GM10248 (cell line): ENCODE data around the gene DUS1L.

Source experiments
- CTCF ChIA-PET: fragments of 300-600 bp; sonication (Branson Sonifier 250); formaldehyde crosslinking; extraction: SDS; loops from one replicate; lab custom pipeline; 2021; ENCODE audit warnings: antibody characterized with exemption; lab: Yijun Ruan, JAX
- POLR2A ChIA-PET: fragments of 350-650 bp; sonication (Branson Sonifier 250); formaldehyde crosslinking; extraction: SDS; loops from one replicate; lab custom pipeline; 2020; ENCODE audit warnings: antibody characterized with exemption; lab: Yijun Ruan, JAX
- DNase-seq: peaks from one replicate; pipeline ENCODE4 v3.0.0; 2012; ENCODE audit errors: extremely low spot score
- TF ChIP-seq, protein P1 (sequence below): IDR thresholded peaks from 2 replicates; pipeline ENCODE4 v1.5.1; 2012; ENCODE audit warnings: mild to moderate bottlenecking, low read depth; ENCODE audit errors: extremely low read depth, missing control alignments, control extremely low read depth

The DUS1L gene

DNA sequence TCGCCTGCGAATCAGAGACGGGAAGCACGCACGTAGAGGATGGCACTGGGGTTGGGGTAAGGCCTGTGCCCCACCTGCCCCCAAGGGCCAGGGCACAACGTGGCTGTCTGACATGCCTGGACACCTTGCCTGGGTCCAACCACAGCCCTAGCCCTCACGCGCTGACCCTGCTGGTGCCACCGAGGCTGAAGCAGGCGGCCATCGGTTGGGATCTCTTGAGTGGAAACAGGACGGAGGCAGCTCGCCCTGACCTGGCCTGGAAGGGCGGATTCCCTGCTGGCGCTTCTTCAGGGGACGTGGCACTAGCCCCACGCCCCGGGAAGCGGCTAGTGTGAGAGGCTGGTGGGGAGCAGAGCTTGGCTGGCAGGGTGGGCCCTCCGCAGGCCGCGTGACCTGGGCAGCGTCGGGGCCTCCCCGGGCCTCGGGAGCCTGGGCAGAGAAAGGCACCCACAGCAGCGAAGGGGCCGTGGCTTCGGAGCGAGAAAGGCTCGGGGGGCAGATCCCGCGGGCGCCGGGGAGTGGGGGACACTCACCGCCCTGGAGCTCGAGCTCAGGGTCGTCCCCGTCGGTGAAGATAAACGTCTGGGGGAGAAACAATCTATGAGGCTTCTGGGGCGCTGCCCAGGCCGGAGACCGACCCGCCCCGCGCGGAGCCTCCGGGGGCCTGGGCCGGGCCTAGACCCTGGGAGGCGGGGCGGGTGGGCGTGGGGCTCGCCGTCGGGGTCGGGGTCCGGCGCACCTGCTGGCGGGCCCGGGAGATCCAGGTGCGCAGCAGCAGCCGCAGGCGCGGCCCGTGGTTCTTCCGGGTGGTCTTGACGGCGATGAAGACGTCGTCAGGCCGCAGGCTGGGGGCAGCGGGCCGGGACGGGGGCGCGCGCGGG, 14.6 kb downstream of the DUS1L start:
- ChIA-PET CTCF (interaction anchor here (1.2 to 3.0 kb wide), 5 partner anchors 13 to 155 kb away, joined by 4 to 15 read pairs (median 5); partner anchors contain the start of genes DCXR, DUS1L and RAC3), POLR2A (interaction anchor here (1.0 to 1.8 kb wide), 2 partner anchors 13 kb away, joined by 3 to 5 read pairs; partner anchors contain the start of gene DCXR)
- DNase-seq, result no peak
- TF ChIP-seq, protein P1, sequence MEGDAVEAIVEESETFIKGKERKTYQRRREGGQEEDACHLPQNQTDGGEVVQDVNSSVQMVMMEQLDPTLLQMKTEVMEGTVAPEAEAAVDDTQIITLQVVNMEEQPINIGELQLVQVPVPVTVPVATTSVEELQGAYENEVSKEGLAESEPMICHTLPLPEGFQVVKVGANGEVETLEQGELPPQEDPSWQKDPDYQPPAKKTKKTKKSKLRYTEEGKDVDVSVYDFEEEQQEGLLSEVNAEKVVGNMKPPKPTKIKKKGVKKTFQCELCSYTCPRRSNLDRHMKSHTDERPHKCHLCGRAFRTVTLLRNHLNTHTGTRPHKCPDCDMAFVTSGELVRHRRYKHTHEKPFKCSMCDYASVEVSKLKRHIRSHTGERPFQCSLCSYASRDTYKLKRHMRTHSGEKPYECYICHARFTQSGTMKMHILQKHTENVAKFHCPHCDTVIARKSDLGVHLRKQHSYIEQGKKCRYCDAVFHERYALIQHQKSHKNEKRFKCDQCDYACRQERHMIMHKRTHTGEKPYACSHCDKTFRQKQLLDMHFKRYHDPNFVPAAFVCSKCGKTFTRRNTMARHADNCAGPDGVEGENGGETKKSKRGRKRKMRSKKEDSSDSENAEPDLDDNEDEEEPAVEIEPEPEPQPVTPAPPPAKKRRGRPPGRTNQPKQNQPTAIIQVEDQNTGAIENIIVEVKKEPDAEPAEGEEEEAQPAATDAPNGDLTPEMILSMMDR, result no peak

- TF ChIP-seq, protein P1, result no peak
- ChIA-PET CTCF (interaction anchor here (0.9 to 3.0 kb wide), 6 partner anchors 10 to 156 kb away, joined by 3 to 15 read pairs (median 5); partner anchors contain the start of genes DCXR, DUS1L and RAC3), POLR2A (interaction anchor here (0.6 to 1.8 kb wide), 2 partner anchors 13 to 400 kb away, joined by 3 to 5 read pairs; partner anchors contain the start of gene DCXR)
- no peak for DNase-seq
Measured at GRCh38 chr17:82050152-82050760, 15.3 kb downstream of the DUS1L start.

- no peak for DNase-seq
- POLR2A ChIA-PET, result interaction anchor here (1.8 kb wide), 1 partner anchor 12 kb away, joined by 5 read pairs; the partner anchor contains the start of gene DCXR
- TF ChIP-seq, protein P1, result no peak
Measured at GRCh38 chr17:82049521-82049971, 16.1 kb downstream of the DUS1L start.

GRCh38 chr17:82049106-82049505, 16.5 kb downstream of the DUS1L start:
- ChIA-PET CTCF (interaction anchor here (2.6 to 3.0 kb wide), 2 partner anchors 11 to 19 kb away, joined by 14 to 15 read pairs; partner anchors contain the start of genes DCXR and RAC3), POLR2A (interaction anchor here (1.8 kb wide), 1 partner anchor 11 kb away, joined by 5 read pairs; the partner anchor contains the start of gene DCXR)
- TF ChIP-seq, protein P1, result no peak
- no peak for DNase-seq

More at GRCh38 chr17:82049521-82049971, 16.1 kb downstream of the DUS1L start:
- CTCF ChIA-PET, result interaction anchor here (0.9 to 3.0 kb wide), 6 partner anchors 11 to 156 kb away, joined by 3 to 15 read pairs (median 5); partner anchors contain the start of genes DCXR, DUS1L and RAC3

GRCh38 chr17:82048571-82048971, 17.0 kb downstream of the DUS1L start:
- ChIA-PET CTCF (interaction anchor here (2.6 to 3.0 kb wide), 2 partner anchors 11 to 18 kb away, joined by 14 to 15 read pairs; partner anchors contain the start of genes DCXR and RAC3), POLR2A (interaction anchor here (1.8 kb wide), 1 partner anchor 11 kb away, joined by 5 read pairs; the partner anchor contains the start of gene DCXR)
- no peak for DNase-seq
- TF ChIP-seq, protein P1, result no peak

DNA sequence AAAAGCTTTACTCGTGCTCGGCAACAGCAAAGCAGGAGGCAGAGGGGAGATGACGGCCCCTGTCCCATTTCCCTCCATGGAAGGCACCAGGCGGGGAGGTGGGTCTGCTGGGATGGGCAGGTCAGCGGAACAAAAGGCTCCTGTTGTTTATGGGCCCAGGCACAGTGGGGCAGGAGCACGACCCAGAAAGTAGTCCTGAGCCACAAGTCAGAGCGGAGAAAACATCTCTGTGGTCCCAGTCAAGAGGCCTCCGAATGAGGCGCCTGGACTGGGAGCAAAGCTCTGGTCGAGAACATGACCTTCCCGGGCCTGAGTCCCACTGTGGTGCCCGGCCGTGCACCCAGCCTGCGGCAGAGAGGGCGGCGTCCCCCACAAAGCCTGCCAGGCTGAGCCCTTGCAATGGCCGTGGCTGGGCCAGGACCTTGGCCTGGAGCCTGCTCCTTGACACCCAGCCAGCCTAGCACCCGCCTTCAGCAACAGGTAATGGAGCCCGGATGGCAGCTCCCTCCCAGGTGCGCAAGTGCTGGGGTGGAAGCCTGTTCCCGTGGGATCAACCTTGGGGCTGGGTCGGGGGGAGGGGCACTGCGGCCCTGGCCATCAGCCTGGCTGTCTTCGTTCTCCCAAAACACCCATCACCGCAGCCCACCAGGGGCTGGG, 17.6 kb downstream of the DUS1L start:
- CTCF ChIA-PET, result no interaction called here
- POLR2A ChIA-PET, result no interaction called here
- TF ChIP-seq, protein P1, result no peak
- no peak for DNase-seq
